ENCODE data around the gene XYLB. TPM values are rescaled to one million over a fixed set of nuclear protein-coding genes. Genes with fewer than 3 reads are reported as not detected.

The XYLB gene
- total RNA-seq, 1 experiment from 2014 or later: 11.2 TPM

DNA sequence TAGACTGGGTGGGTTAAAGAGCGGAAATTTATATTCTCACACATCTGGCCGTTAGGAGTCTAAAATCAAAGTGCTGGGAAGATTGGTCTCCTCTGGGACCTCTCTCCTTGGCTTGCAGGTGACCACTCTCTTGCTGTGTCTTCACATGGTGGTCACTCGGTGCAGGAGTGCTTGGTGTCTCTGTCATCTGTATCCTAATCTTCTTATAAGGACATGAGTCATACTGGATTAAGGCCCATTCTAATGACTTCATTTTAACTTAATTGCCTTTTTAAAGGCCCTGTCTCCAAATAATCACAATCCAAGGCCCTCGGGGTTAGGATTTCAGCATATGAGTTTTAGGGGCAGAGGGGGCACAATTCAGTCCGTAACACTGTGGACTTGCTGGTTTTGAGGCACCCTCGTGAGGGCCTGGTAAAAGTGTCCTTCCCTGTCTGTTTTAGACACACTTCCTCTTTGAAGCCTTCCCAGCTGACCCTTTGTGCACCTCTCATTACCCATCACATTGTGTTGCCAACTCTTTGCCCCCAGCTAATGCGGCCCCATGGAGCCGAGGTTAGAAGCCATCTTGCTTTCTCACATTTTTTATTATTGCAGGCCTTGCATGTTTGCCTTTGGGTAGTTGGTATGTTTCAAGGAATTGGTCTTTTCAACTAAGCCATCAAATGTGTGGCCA, 3.2 kb downstream of the XYLB start:
- peaks cover 53% of the 10 kb centered on the region for H3K79me2 ChIP-seq (ENCODE audit: low read length)
- no peaks in the 10 kb centered on the region for H3F3A ChIP-seq (ENCODE audit: low read length, unreplicated experiment)
- no peak overlapping the region for H3K9ac ChIP-seq (ENCODE audit: low read length)
- intact Hi-C loops (cut with micrococcal nuclease): loop anchor here (1.0 to 10.0 kb wide), 3 partner anchors 105 to 315 kb away; no protein-coding TSS in a partner anchor
- CTCF ChIA-PET: no interaction called here
- H2AFZ ChIP-seq (ENCODE audit: low read length): no peak overlapping the region
- ATAC-seq: peak; percentile 5
- TF ChIP-seq, protein P1, sequence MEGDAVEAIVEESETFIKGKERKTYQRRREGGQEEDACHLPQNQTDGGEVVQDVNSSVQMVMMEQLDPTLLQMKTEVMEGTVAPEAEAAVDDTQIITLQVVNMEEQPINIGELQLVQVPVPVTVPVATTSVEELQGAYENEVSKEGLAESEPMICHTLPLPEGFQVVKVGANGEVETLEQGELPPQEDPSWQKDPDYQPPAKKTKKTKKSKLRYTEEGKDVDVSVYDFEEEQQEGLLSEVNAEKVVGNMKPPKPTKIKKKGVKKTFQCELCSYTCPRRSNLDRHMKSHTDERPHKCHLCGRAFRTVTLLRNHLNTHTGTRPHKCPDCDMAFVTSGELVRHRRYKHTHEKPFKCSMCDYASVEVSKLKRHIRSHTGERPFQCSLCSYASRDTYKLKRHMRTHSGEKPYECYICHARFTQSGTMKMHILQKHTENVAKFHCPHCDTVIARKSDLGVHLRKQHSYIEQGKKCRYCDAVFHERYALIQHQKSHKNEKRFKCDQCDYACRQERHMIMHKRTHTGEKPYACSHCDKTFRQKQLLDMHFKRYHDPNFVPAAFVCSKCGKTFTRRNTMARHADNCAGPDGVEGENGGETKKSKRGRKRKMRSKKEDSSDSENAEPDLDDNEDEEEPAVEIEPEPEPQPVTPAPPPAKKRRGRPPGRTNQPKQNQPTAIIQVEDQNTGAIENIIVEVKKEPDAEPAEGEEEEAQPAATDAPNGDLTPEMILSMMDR (conservative IDR thresholded peaks at IDR 0.05; ENCODE audit: low read depth, low read length): no peak
- TF ChIP-seq EZH2phosphoT487 (IDR thresholded peaks at IDR 0.05; ENCODE audit: borderline replicate concordance, low read length) (no peak), EZH2 (IDR thresholded peaks at IDR 0.05; ENCODE audit: low read length, unreplicated experiment) (no peak)
- POLR2A ChIA-PET (ENCODE audit: unreplicated experiment): no interaction called here
- no TSS peak for BruUV-seq (replicated peaks)
- DNase-seq: peak; percentile 44
- peaks cover 39% of the 10 kb centered on the region for H3K4me1 ChIP-seq (ENCODE audit: insufficient read depth, low read length)
- no peak overlapping the region for H3K4me3 ChIP-seq (ENCODE audit: low read length)
- no peak overlapping the region for H3K27ac ChIP-seq (ENCODE audit: low read length)
- H3K4me2 ChIP-seq (ENCODE audit: low read length): peak overlapping the region; percentile 20
- no peaks in the 10 kb centered on the region for H3K9me2 ChIP-seq (replicated peaks; ENCODE audit: low read length)
- H3K27me3 ChIP-seq (ENCODE audit: low read length): no peaks in the 10 kb centered on the region
- peaks cover 20% of the 10 kb centered on the region for H3K36me3 ChIP-seq (ENCODE audit: low read depth, low read length)
- H4K20me1 ChIP-seq (ENCODE audit: low read length): peaks cover 7% of the 10 kb centered on the region; the same call in 1 of the 2 replicates
- no peaks in the 10 kb centered on the region for H3K9me3 ChIP-seq (ENCODE audit: low read length)

DNA sequence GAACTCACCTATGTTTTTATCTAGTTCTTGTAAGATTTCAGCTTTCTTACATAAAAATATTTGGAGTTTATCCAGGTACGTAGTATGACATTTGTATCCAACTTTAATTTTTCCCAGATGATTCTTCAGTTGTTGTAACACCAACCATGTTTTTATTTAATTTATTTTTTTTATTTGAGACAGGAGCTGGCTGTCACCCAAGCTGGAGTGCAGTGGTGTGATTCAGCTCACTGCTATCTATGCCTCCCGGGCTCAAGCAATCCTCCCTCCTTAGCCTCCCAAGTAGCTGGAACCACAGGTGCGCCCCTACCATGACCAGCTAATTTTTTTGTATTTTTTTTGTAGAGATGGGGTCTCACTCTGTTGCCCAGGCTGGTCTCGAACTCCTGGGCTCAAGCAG, 6.6 kb downstream of the XYLB start:
- Histone ChIP-seq H3K36me3 (ENCODE audit: low read depth, low read length) (peaks cover 26% of the 10 kb centered on the region), H4K20me1 (ENCODE audit: low read length) (peaks cover 7% of the 10 kb centered on the region; the same call in 1 of the 2 replicates), H3F3A (ENCODE audit: low read length, unreplicated experiment) (no peaks in the 10 kb centered on the region), H3K9me3 (ENCODE audit: low read length) (no peaks in the 10 kb centered on the region), H3K4me3 (ENCODE audit: low read length) (no peak overlapping the region), H3K9me2 (replicated peaks; ENCODE audit: low read length) (no peaks in the 10 kb centered on the region), H3K27ac (ENCODE audit: low read length) (no peak overlapping the region), H3K79me2 (ENCODE audit: low read length) (peaks cover 47% of the 10 kb centered on the region), H3K9ac (ENCODE audit: low read length) (no peak overlapping the region), H2AFZ (ENCODE audit: low read length) (no peak overlapping the region), H3K4me2 (ENCODE audit: low read length) (no peak overlapping the region), H3K27me3 (ENCODE audit: low read length) (no peaks in the 10 kb centered on the region), H3K4me1 (ENCODE audit: insufficient read depth, low read length) (peaks cover 30% of the 10 kb centered on the region)
- intact Hi-C loops (cut with micrococcal nuclease): no loop called here
- TF ChIP-seq EZH2 (IDR thresholded peaks at IDR 0.05; ENCODE audit: low read length, unreplicated experiment) (no peak), EZH2phosphoT487 (IDR thresholded peaks at IDR 0.05; ENCODE audit: borderline replicate concordance, low read length) (no peak)
- TF ChIP-seq, protein P1 (conservative IDR thresholded peaks at IDR 0.05; ENCODE audit: low read depth, low read length): no peak
- no TSS peak for BruUV-seq (replicated peaks)
- ATAC-seq (peak; percentile 31; the same call in 1 of the 2 replicates), DNase-seq (peak; percentile 63)
- ChIA-PET CTCF (no interaction called here), POLR2A (ENCODE audit: unreplicated experiment) (no interaction called here)

Data from PC-3 (cell line).